Mesothelial cell of epicardium (in vitro differentiated cells): ENCODE data around the gene EXOC6. TPM values are rescaled to one million over a fixed set of nuclear protein-coding genes. Genes with fewer than 3 reads are reported as not detected.
A peak's percentile ranks its signal among the peaks of the same experiment; 100 is the strongest.

Experiments used
- DNase-seq, 2 experiments: peaks; one replicate each; pipeline ENCODE4 v3.0.0; 2021; ENCODE audit warnings: low spot score in 2 of 2; ENCODE audit not compliant: unreplicated experiment in 2 of 2
- H3K27ac Mint-ChIP-seq: 2 replicates; pipeline ENCODE4 v1.8.0; 2021; ENCODE audit warnings: mixed read lengths
- H3K27me3 Mint-ChIP-seq: 2 replicates; pipeline ENCODE4 v1.8.0; 2021; ENCODE audit warnings: low read depth, mixed read lengths
- H3K36me3 Mint-ChIP-seq: 2 replicates; pipeline ENCODE4 v1.8.0; 2021; ENCODE audit warnings: mixed read lengths
- H3K4me1 Mint-ChIP-seq: 2 replicates; pipeline ENCODE4 v1.8.0; 2021; ENCODE audit warnings: mixed read lengths
- H3K4me3 Mint-ChIP-seq: 2 replicates; pipeline ENCODE4 v1.8.0; 2021; ENCODE audit warnings: mild to moderate bottlenecking, moderate library complexity, mixed read lengths
- H3K9me3 Mint-ChIP-seq: 2 replicates; pipeline ENCODE4 v1.8.0; 2021; ENCODE audit warnings: mixed read lengths
- CTCF ChIP-seq: fragments of 200-600 bp; sonication (generic); IDR thresholded peaks from one replicate; pipeline ENCODE4 v1.5.0; 2021; ENCODE audit warnings: antibody characterized with exemption; ENCODE audit not compliant: unreplicated experiment
- total RNA-seq: library from RNA; stranded (reverse); gene quantifications from 3 replicates; pipeline ENCODE4 v1.2.1, GENCODE V29; 2021

Gene EXOC6
- total RNA-seq, 1 donor from 2014 or later = 11.6 TPM

- Mint-ChIP-seq H3K36me3 (peaks cover 6% of the 10 kb centered on the region), H3K4me3 (no peak overlapping the region), H3K27ac (no peak overlapping the region), H3K27me3 (no peaks in the 10 kb centered on the region), H3K4me1 (peaks cover 5% of the 10 kb centered on the region), H3K9me3 (no peaks in the 10 kb centered on the region)
- no peak for DNase-seq
- no peak for TF ChIP-seq CTCF
Observed at GRCh38 chr10:92913973-92914372, 65.7 kb downstream of the EXOC6 start.

- peaks cover 3% of the 10 kb centered on the region for H3K9me3 Mint-ChIP-seq
- H3K36me3 Mint-ChIP-seq = peaks cover 8% of the 10 kb centered on the region
- peaks cover 5% of the 10 kb centered on the region for H3K4me1 Mint-ChIP-seq
- peak; percentile 71 for TF ChIP-seq CTCF
- DNase-seq = peak in 1 of 2 experiments; percentile 44
- H3K27me3 Mint-ChIP-seq = no peaks in the 10 kb centered on the region
- no peak overlapping the region for H3K27ac Mint-ChIP-seq
- no peak overlapping the region for H3K4me3 Mint-ChIP-seq
Observed at GRCh38 chr10:92914478-92915325, 66.4 kb downstream of the EXOC6 start.

- H3K9me3 Mint-ChIP-seq = peaks cover 13% of the 10 kb centered on the region
- H3K4me3 Mint-ChIP-seq = no peak overlapping the region
- H3K4me1 Mint-ChIP-seq = peaks cover 5% of the 10 kb centered on the region
- no peaks in the 10 kb centered on the region for H3K27me3 Mint-ChIP-seq
- DNase-seq = no peak
- TF ChIP-seq CTCF = no peak
- peaks cover 17% of the 10 kb centered on the region for H3K36me3 Mint-ChIP-seq
- H3K27ac Mint-ChIP-seq = no peak overlapping the region
Observed at GRCh38 chr10:92915892-92916291, 67.6 kb downstream of the EXOC6 start.

- H3K27ac Mint-ChIP-seq = no peak overlapping the region
- no peak for DNase-seq
- no peaks in the 10 kb centered on the region for H3K27me3 Mint-ChIP-seq
- peaks cover 16% of the 10 kb centered on the region for H3K9me3 Mint-ChIP-seq
- H3K4me3 Mint-ChIP-seq = no peak overlapping the region
- peaks cover 5% of the 10 kb centered on the region for H3K4me1 Mint-ChIP-seq
- peaks cover 19% of the 10 kb centered on the region for H3K36me3 Mint-ChIP-seq
- no peak for TF ChIP-seq CTCF
Observed at GRCh38 chr10:92916433-92916832, 68.1 kb downstream of the EXOC6 start.

GRCh38 chr10:92918603-92919002 lies 70.3 kb downstream of the EXOC6 start:
- Mint-ChIP-seq H3K36me3 (peaks cover 22% of the 10 kb centered on the region), H3K4me3 (no peak overlapping the region), H3K27ac (no peak overlapping the region), H3K27me3 (no peaks in the 10 kb centered on the region), H3K9me3 (peaks cover 16% of the 10 kb centered on the region), H3K4me1 (no peaks in the 10 kb centered on the region)
- no peak for TF ChIP-seq CTCF
- no peak for DNase-seq
